ENCODE data around the gene TMTC4.
"Not testable (repeated sequence)": the region's sequence is repeated elsewhere in the genome, so short reads cannot be mapped to it uniquely, and the experiment has no call there.

The TMTC4 gene, protein sequence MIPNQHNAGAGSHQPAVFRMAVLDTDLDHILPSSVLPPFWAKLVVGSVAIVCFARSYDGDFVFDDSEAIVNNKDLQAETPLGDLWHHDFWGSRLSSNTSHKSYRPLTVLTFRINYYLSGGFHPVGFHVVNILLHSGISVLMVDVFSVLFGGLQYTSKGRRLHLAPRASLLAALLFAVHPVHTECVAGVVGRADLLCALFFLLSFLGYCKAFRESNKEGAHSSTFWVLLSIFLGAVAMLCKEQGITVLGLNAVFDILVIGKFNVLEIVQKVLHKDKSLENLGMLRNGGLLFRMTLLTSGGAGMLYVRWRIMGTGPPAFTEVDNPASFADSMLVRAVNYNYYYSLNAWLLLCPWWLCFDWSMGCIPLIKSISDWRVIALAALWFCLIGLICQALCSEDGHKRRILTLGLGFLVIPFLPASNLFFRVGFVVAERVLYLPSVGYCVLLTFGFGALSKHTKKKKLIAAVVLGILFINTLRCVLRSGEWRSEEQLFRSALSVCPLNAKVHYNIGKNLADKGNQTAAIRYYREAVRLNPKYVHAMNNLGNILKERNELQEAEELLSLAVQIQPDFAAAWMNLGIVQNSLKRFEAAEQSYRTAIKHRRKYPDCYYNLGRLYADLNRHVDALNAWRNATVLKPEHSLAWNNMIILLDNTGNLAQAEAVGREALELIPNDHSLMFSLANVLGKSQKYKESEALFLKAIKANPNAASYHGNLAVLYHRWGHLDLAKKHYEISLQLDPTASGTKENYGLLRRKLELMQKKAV

GRCh38 chr13:100674572-100674871 lies at the start of gene TMTC4:
Gene TMTC4, minus strand, starts transcription at chr13:100674795. Its CDS starts 4,433 bp downstream, at chr13:100670362.
- DNase-seq (ENCODE audit: low spot score), result no peak

DNA sequence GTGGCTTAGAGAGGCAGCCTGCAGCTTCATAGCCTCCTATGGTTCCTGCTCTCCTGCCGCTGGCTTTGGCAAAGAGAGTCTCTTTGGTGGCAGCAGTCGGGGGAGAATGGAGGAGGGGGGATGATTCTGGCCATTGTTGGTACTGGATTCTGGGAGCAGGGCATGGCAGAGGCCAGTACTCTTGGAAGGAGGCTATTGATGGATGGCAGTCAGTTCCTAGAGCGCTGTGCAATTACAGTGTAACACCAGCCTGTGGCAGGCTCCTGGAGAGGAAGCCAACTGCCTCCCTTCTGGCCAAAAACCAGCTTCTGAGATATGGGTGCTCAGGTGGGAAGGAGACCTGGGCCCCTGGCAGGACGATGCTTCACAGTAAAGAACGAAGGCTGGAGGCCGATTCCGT lies 47.9 kb upstream of the TMTC4 start:
- DNase-seq (ENCODE audit: low spot score), result no peak

- DNase-seq (ENCODE audit: low spot score), result peak; percentile 55
Observed at GRCh38 chr13:100721885-100722512, 47.4 kb upstream of the TMTC4 start.

- DNase-seq (ENCODE audit: low spot score), result no peak
Observed at GRCh38 chr13:100715604-100716003, 41.0 kb upstream of the TMTC4 start.

DNA sequence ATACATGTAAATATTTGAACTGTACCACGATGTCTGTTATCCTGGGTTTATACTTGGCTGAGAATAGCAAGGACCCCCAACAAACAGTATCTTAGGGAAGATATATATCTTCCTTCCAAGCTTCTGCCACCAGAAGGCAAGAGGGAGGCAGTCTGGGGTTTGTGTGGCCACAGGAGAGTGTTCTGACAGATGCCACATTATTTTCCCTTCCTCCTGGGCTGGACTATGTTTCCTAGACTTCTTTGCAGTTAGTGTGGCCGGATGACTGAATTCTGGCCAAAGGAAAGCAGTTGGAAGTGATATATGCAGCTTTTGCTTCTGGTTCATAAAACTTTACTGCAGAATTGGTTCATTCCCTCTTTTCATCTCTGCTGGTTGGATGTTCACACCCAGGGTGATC lies 39.9 kb upstream of the TMTC4 start:
- DNase-seq (ENCODE audit: low spot score), result no peak

GRCh38 chr13:100710176-100710575 lies 35.6 kb upstream of the TMTC4 start:
- DNase-seq (ENCODE audit: low spot score), result no peak

DNA sequence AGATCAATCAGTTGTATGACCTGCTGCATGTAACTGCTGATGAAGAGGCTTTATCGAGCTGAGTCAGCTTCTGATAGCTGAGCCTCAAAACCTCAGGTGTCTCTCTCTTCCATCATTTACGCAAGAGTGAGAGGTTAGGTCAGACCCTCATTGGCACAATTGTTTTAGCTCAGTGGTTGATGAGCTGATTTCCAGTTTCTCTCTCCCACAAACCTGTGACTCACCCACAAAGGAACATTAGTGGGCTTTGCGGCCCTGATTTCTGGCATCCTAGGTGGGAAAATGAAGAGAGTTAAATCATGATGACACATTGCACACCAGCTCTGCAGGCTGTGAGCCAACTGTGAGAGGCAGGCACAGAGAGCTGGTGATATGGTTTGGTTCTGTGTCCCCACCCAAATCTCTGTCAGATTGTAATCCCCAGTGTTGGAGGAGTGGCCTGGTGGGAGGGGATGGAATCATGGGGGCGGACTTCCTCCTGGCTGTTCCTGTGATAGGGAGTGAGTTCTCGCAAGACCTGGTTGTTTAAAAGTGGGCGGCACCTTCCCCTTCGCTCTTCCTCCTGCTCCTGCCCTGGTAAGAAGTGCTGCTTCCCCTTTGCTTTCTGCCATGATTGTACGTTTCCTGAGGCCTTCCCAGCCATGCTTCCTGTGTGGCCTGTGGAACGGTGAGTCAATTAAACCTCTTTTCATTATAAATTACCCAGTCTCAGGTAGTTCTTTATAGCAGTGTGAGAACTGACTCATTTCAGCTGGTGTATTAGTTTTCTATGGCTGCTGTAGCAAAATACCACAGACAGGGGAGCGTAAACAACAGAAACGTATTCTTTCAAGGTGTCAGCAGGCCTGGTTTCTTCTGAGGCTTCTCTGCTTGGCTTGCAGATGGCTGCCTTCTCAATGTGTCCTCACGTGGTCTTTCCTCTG lies 33.5 kb upstream of the TMTC4 start:
- no peak for DNase-seq (ENCODE audit: low spot score)

DNA sequence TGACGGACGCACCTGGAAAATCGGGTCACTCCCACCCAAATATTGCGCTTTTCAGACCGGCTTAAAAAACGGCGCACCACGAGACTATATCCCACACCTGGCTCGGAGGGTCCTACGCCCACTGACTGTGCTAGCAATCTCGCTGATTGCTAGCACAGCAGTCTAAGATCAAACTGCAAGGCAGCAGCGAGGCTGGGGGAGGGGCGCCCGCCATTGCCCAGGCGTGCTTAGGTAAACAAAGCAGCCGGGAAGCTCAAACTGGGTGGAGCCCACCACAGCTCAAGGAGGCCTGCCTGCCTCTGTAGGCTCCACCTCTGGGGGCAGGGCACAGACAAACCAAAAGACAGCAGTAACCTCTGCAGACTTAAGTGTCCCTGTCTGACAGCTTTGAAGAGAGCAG lies 23.7 kb upstream of the TMTC4 start:
- not testable (repeated sequence) for DNase-seq (ENCODE audit: low spot score)

DNA sequence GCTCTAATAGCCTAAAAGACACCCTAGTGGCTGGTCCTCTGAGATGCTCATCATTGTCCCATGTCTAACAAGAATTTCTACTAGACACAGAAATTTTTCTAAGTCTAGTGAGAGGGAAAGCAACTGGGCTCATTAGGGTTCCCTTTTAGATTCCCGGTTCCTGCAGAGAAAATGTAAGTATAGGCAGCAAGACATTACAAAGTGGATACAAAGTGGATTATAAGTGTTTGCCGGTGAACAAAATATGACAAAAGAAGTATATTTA lies 20.8 kb upstream of the TMTC4 start:
- no peak for DNase-seq (ENCODE audit: low spot score)

- no peak for DNase-seq (ENCODE audit: low spot score)
Observed at GRCh38 chr13:100694722-100695508, 20.3 kb upstream of the TMTC4 start.

DNA sequence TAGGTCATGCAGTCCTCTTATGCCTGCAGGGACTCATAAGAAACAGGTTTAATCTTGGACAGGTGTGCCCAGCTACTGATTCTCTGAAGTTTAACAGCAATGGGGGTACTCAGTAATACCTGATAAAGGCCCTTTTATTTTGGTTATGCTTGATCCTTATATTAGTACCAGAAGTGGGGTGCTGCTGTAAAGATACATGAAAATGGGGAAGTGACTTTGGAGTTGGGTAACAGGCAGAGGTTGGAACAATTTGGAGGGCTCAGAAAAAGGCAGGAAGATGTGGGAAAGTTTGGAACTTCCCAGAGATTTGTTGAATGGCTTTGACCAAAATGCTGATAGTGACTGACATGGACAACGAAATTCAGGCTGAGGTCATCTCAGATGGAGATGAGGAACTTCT lies 14.6 kb upstream of the TMTC4 start:
- no peak for DNase-seq (ENCODE audit: low spot score)

DNA sequence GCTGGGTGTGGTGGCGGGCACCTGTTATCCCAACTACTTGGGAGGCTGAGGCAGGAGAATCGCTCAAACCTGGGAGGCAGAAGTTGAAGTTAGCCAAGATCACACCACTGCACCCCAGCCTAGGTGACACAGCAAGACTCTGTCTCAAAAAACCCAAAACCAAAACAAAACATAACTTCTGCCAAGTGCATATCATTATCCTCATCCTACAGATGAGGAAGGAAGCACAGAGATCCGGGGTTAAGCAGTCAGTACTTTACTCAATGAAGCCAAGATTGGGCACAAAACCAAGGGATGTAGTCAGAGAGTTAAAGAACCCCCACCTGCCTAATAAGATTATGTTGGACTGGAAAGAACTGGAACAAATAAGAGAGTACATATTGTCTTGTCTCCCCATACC lies 5.5 kb upstream of the TMTC4 start:
- no peak for DNase-seq (ENCODE audit: low spot score)

DNA sequence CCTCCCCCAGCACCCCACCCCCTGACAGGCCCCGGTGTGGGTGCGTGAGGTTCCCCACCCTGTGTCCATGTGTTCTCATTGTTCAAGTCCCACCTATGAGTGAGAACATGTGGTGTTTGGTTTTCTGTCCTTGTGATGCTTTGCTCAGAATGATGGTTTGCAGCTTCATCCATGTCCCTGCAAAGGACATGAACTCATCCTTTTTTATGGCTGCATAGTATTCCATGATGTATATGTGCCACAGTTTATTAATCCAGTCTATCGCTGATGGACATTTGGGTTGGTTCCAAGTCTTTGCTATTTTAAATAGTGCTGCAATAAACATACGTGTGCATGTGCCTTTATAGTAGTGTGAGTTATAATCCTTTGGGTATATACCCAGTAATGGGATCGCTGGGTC lies 2.5 kb upstream of the TMTC4 start:
- not testable (repeated sequence) for DNase-seq (ENCODE audit: low spot score)

- no peak for DNase-seq (ENCODE audit: low spot score)
Observed at GRCh38 chr13:100675661-100676129, 1.1 kb upstream of the TMTC4 start.

DNA sequence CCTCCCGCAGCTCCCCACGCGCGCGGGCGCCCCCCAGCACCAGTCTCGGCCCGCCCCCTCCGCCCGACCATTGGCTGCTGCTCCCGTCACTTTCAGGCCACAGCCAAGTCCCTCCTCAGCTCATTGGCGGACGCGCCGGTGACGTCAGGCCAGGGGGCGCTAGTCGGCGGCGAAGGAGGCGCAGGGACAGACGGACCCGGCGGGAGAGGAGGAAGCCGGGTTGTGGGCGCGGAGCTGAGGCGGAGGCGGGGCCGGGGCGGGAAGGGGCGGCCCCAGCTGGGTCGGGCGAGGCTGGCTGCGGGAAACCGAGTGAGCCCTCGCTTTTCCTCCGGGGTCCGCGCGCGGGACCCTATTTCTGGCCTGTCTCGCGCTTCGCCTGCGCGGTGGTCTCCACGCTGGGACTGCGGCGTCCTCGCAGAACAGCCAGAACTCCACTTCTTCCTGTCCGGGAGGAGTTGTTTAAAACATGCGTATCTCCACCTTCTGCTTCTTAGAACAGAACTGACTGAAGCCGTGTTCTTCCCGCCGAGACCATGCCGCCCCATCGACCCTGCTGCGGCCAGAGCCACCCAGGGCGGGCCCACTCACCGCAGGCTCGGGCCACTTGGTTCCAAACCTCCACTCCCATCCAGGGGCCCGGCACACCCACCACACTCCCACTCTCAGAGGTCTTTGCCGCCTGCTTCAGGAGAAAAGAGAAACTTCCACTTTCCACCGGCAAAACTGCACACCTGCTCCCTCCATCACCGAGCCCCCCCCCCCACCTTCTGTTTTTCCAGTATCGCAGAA lies 471 bp upstream of the TMTC4 start:
- peak; percentile 99 for DNase-seq (ENCODE audit: low spot score)

- peak; percentile 84 for DNase-seq (ENCODE audit: low spot score)
Observed at GRCh38 chr13:100673713-100674571, 653 bp downstream of the TMTC4 start.

DNA sequence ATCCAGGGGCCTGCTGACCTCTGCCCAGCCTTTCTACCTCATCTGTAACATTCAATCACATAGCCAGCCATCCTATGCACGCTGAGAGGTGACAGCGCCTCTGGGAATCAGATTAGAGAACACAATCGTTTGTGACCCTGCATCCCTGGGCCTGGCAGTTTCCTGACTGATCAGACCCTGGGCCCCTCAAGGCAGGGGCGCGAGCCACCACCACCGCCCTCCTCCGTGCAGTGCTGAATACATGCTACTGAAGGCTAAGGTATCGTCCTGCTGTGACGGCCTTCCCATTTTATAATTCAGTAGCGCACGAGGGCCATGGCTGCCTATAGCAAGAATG lies 1.3 kb downstream of the TMTC4 start:
- DNase-seq (ENCODE audit: low spot score), result no peak

DNA sequence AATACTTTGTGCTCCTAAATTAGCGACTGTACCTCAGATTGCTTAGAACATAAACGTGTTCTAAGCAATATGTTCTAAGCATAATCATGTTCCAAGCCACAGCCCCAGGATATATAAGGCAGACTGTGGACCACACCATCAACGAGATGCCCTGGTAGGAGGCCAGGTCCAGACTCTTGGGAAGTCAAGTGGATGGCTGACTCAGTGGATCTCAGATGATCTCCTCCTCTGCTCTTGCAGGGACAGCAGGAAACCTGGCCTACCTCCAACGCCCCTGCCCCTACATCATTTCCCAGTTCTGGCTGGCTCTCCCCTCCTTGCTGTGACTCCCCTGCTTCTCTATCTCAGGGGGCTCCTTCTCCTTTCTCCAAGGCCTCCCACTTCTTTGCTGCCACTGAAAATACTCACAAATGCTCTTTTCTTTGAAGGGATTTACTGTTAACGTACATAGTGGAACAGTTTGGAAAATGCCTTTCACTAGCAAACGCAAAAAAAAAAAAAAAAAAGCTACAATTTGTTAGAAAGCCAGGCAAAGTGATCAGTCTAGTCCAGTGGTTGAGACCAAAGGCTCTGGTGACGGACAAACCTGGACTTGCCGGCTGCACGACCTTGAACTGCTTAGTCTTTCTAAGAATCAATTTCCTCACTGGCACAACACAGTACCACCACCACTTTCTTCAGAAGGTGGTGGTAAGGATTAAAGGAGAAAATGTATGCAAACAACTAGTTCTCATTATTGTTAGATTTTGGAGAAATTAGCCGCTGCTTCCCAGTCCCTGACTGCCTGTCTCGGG lies 3.0 kb downstream of the TMTC4 start:
- DNase-seq (ENCODE audit: low spot score), result no peak

DNA sequence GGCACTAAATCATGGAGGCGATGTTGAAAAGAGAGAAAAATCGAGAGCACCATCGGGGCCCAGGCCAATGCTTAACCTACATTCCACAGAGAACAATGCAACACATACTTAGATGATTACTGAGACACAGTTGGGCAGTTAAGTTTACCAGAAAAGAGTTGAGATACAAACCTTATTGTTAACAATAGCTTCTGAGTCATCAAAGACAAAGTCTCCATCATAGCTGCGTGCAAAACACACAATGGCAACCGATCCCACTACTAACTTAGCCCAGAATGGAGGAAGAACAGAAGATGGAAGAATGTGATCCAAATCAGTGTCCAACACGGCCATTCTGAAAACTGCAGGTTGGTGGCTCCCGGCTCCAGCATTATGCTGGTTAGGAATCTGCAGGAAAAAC lies 6.2 kb downstream of the TMTC4 start:
- no peak for DNase-seq (ENCODE audit: low spot score)

All from putamen (tissue), 1 donor.